T47D (cell line): ENCODE data around the gene RECQL5.

ENCODE experiments used
- DNase-seq, 2 experiments: peaks; one replicate each; pipeline versions ENCODE4 v3.0.0 to v3.0.0-alpha.2; 2011 to 2012; ENCODE audit warnings: low read depth in 1 of 2, low spot score in 1 of 2
- JUND ChIP-seq: IDR thresholded peaks from 2 replicates; pipeline ENCODE4 v1.6.1; 2012; ENCODE audit warnings: low read depth
- in situ Hi-C: cut with HindIII; loops from 2 replicates; pipeline ENCODE4 v1.10.0; 2016; ENCODE audit warnings: low sequenced_read_pairs, low pct_unique_long_range_greater_than_20kb

The RECQL5 gene

DNA sequence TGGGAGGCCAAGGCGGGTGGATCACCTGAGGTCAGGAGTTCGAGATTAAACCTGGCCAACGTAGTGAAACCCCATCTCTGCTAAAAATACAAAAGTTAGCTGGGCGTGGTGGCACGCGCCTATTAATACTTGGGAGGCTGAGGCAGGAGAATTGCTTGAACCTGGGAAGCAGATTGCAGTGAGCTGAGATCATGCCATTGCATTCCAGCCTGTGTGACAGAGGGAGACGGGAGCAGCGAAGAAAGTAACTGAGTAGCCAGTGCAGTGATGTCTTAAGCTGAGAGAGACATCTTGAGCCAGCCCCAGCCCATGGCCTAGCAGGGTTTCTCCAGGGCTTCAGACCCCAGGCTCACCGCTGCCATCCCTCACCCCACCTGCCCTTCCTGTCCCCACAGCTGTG lies 43.6 kb downstream of the RECQL5 start:
- in situ Hi-C loops = no loop called here
- no peak for TF ChIP-seq JUND
- DNase-seq = no peak

DNA sequence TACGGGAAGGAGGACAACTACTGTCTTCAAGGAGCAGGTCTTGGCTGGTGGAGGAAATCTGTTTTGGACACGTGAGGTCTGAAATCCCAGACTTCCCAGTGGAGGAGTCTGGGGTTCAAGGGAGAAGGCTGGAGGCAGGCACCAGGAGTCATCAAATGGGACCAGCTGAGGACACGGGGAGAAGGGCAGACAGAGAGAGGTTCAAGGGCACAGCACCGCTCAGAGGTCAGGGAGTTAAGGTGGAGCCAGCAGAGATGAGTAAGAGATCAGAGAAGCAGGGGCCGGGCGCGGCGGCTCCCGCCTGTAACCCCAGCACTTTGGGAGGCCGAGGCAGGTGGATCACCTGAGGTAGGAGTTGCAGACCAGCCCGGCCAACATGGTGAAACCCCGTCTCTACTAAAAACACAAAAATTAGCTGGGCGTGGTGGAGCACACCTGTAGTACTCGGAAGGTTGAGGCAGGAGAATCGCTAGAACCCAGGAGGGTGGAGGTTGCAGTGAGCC lies 44.1 kb downstream of the RECQL5 start:
- no peak for DNase-seq
- no peak for TF ChIP-seq JUND
- in situ Hi-C loops = no loop called here

DNA sequence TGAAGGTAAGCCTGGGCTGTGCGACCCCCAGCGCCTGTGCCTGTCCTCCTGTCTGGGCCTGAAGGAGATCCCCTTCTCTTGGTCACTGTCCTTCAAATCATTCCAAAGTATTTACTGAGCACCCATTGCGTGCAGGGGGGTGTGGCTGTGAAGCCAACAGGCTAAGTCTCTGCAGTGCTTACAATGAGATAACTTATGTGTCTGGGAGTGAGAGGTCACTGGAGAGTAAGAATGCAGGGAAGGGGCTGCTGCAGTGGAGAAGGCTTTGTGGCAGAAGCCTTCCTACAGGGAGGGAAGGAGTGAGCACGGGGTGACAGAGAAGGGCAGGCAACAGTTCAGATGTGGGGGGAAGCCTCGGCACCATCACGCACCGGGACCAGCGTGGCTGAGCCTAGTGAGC lies 44.9 kb downstream of the RECQL5 start:
- in situ Hi-C loops = no loop called here
- DNase-seq = no peak
- TF ChIP-seq JUND = no peak

DNA sequence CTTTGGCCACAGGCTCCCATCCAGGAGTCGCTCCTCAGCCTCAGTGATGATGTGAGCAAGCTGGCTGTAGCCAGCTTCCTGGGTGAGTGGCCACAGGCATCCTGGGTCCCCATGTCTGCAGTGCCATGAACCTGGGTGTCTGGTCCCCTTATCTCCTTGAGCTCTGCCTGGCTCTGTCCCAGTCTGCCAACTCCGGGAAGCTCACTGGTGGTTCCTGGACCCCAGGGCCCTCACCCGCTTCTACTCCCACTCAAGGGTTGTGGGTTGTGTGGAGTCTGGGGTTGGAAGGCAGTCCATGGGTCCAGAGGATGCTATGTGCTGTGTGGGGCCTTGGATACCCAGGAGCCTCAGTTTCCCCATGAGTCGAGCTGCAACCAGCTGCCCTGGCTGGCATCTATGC lies 45.5 kb downstream of the RECQL5 start:
- no peak for DNase-seq
- in situ Hi-C loops = no loop called here
- TF ChIP-seq JUND = no peak

DNA sequence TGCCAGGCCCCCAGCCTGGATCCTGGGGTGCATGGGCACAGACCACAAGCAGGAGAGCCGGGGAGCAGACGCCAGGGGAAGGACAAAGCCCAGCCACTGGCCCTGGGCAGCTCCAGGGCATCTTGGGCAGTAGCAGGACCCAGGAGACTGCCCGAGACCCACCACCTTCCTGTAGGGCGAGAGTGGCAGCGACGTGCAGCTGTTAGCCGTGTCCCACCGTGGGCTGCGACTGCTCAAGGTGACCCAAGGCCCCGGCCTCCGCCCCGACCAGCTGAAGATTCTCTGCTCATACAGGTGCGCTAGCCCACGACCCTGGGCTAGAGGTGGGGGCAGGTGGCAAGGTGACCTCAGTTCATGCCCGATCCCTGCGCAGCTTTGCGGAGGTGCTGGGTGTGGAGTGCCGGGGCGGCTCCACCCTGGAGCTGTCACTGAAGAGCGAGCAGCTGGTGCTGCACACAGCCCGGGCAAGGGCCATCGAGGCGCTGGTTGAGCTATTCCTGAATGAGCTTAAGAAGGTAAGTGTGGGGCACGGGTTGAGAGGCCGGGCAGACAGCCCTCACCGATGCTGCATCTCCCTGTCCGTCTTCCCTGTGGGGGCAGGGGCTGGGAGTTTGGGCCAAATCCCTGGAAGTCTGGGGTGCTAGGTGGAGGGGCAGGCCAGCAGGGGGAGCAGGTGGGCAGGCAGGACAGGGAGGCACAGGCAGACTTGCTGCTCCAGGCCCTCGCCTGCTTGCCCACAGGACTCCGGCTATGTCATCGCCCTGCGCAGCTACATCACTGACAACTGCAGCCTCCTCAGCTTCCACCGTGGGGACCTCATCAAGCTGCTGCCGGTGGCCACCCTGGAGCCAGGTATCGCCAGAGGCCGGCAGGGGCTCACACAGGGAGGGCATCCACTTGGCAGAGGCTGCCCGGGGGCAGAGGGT lies 47.2 kb downstream of the RECQL5 start:
- peak in 1 of 2 experiments; percentile 50 for DNase-seq
- TF ChIP-seq JUND = no peak
- in situ Hi-C loops = no loop called here

DNA sequence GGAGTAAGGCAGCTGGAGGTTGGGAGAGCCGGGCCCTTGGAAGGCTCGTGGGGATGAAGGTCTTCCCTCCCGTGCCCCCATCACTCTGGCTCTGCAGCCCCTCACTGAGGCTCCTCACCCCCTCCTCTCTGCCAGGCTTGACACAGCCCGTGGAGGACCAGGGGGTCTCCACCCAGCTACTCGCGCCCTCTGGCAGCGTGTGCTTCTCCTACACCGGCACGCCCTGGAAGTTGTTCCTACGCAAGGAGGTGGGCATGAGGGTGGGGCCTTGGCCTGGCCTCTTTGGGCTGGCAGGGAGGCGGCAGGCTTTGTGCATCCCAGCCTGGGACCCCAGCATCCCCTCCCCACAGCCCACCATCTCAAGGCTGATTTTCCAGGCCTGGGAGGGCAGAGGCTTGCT lies 49.3 kb downstream of the RECQL5 start:
- DNase-seq = no peak
- no peak for TF ChIP-seq JUND
- in situ Hi-C loops = no loop called here

DNA sequence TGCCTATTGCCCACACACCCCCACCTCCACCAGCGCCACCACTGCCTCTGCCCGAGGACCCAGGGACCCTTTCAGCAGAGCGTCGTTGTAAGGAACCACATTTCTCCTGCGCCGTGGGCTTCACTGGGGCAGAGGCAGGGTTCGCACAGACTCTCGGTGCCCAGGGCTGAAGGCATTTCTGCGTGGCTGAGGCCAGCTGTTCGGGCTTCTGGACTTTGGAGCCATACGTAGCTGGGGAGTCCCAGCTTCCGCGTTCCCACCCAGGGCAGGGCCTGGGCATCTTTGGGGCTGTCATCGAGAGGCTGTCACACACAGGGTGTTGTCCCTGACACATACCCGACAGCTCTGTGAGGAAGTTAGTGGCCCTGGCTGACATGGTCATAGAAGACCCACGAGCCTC lies 49.7 kb downstream of the RECQL5 start:
- no peak for DNase-seq
- TF ChIP-seq JUND = no peak
- in situ Hi-C loops = no loop called here

DNA sequence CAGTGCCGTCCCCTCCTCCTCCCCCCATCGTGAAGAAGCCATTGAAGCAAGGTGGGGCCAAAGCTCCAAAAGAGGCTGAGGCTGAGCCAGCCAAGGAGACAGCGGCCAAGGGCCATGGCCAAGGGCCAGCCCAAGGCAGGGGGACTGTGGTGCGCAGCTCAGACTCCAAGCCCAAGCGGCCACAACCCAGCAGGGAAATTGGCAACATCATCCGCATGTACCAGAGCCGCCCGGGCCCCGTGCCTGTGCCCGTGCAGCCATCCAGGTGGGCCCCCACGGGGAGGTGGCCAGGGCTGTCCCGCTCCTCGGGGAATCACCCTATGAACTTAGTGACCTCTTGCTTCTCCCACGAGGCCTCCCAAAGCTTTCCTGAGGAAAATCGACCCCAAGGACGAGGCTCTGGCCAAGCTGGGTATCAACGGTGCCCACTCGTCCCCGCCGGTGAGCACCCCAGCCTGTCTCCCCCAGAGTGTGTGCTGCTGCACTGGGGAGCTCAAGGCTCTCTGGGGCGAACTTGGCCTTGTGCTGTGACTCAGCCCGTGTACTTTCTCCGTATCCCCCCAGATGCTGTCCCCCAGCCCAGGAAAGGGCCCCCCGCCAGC lies 50.3 kb downstream of the RECQL5 start:
- no peak for TF ChIP-seq JUND
- in situ Hi-C loops = no loop called here
- no peak for DNase-seq

DNA sequence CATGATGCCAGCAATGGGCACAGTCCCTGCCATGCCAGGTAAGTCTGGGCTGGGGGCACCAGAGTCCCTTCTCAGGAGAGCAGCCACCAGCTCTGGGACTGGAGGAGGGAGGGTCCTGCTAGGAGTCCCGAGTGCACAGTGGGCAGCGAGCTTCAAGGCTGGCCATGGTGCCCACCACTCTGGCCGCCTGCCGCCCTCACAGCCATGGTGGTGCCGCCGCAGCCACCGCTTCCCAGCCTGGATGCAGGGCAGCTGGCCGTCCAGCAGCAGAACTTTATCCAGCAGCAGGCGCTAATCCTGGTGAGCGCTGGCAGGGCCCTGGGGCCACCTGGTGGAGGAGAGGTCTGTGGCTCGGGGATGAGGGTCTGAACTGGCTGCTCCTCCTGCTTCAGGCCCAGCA lies 51.7 kb downstream of the RECQL5 start:
- DNase-seq = no peak
- in situ Hi-C loops = no loop called here
- no peak for TF ChIP-seq JUND

DNA sequence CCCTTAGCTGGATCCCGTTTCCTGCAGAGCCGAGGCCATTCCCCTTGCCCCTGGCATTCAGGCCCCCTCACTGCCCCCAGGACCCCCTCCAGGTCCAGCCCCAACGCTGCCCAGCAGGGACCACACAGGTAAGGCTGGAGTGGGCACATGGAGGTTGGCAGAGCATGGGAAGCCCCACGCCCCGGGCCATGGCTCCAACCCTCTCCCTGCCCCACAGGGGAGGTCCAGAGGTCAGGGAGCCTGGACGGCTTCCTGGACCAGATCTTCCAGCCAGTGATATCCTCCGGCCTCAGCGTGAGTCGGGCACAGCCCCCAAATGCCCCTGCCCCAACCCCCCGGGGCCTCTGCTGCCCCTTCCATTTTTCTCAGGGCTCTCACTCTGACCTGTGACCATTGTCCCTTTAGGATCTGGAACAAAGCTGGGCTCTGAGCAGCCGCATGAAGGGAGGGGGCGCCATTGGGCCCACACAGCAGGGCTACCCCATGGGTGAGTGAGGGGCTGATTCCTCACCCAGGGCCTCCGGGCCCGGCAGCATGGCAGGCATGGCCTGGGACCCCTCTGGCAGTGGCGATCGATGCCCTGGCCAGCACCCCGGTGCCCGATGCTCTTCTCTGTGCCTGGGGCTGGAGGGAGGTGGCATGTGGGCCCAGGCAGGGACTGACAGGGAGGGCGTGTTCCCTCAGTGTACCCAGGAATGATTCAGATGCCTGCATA lies 52.2 kb downstream of the RECQL5 start:
- in situ Hi-C loops = no loop called here
- no peak for TF ChIP-seq JUND

DNA sequence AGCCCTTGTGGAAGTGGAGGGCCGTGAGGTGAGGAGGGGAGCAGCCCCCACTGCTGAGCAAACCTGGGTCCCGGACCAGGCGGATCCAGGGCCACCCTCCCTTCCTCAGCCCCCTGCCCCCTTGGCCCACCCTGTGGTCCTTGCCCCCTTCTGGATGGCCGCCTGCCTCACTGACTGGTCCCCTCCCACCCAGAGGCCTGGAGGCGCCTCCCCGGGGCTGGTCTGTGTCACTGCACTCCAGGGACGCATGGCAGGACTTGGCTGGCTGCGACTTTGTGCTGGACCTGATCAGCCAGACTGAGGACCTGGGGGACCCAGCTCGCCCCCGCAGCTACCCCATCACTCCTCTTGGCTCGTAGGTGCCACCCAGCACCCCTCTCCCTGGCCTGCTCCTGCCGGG lies 52.9 kb downstream of the RECQL5 start:
- no peak for TF ChIP-seq JUND
- in situ Hi-C loops = no loop called here
- no peak for DNase-seq

More for the DNA sequence above, 52.2 kb downstream of the RECQL5 start:
- DNase-seq = no peak

DNA sequence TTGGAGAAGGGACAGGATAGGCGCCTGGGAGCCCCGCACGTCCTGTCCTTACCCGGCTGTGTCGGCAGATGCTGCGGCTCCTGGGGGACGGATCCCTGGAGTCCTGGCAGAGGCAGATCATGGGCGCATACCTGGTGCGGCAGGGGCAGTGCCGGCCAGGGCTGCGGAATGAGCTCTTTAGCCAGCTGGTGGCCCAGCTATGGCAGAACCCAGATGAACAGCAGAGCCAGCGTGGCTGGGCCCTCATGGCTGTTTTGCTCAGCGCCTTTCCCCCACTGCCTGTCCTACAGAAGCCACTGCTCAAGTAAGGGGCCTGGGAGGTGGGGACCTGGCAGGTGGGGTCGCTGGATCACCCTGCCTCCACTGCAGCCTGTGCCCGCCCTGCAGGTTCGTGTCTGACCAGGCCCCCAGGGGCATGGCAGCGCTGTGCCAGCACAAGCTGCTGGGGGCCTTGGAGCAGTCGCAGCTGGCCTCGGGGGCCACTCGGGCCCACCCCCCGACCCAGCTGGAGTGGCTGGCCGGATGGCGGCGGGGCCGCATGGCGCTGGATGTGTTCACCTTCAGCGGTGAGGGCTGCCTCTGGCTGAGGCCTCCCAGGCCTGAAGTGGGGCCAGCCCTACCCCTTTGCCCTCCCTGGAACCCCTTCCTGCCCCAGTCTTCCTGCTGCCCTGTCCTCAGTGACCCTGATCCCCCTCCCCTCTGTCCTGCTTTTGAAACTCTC lies 53.9 kb downstream of the RECQL5 start:
- in situ Hi-C loops = no loop called here
- no peak for DNase-seq
- TF ChIP-seq JUND = no peak
